ENCODE data around the gene PDX1. TPM values are rescaled to one million over a fixed set of nuclear protein-coding genes. Genes with fewer than 3 reads are reported as not detected.

Gene PDX1
- total RNA-seq, result not detected

- peaks cover 23 to 34% of the 10 kb centered on the region in 2 donors for H3K4me1 ChIP-seq
Observed at GRCh38 chr13:27919934-27920676, at the start of gene PDX1. Gene PDX1, plus strand, starts transcription at chr13:27920000. Its CDS starts 139 bp downstream, at chr13:27920139.

GRCh38 chr13:27878274-27878673 lies 41.5 kb upstream of the PDX1 start:
- DNase-seq, result no peak
- 81 to 87% methylated on average over 5 of the region's 5 CpGs for WGBS, 2 donors
- no peak overlapping the region for H3K4me3 ChIP-seq (replicated peaks in 1 of 3)
- H3K36me3 ChIP-seq, result no peaks in the 10 kb centered on the region
- no peaks in the 10 kb centered on the region for H3K9me3 ChIP-seq
- intact Hi-C loops (cut with DNase I), result no loop called here
- H3K27me3 ChIP-seq, result peaks cover 7% of the 10 kb centered on the region
- H3K4me1 ChIP-seq, result no peaks in the 10 kb centered on the region
- H3K27ac ChIP-seq, result no peak overlapping the region
- no peak for TF ChIP-seq CTCF (IDR thresholded peaks at IDR 0.05)
- no peak for TF ChIP-seq POLR2A (IDR thresholded peaks at IDR 0.05)

More at GRCh38 chr13:27919934-27920676, at the start of gene PDX1:
- Histone ChIP-seq H3K27ac (no peak within 1 kb of the TSS), H3K4me3 (replicated peaks in 1 of 3) (peak within 1 kb of the TSS in 1 of 3 donors; percentile 14), H3K9me3 (no peaks in the 10 kb centered on the region), H3K36me3 (no peaks in the 10 kb centered on the region), H3K27me3 (peaks cover 58% of the 10 kb centered on the region)
- DNase-seq, result peak; percentile 14 to 21
- no peak for TF ChIP-seq POLR2A (IDR thresholded peaks at IDR 0.05)
- intact Hi-C loops (cut with DNase I), result no loop called here
- WGBS, 2 donors, result 1 to 3% methylated on average over 17 to 24 of the region's 76 CpGs

- no peaks in the 10 kb centered on the region for H3K27me3 ChIP-seq
- no peak for TF ChIP-seq POLR2A (IDR thresholded peaks at IDR 0.05)
- WGBS, 2 donors, result 24 to 26% methylated on average over 5 of the region's 5 CpGs
- H3K9me3 ChIP-seq, result no peaks in the 10 kb centered on the region
- H3K4me3 ChIP-seq (replicated peaks in 1 of 3), result no peak overlapping the region
- no peaks in the 10 kb centered on the region for H3K4me1 ChIP-seq
- intact Hi-C loops (cut with DNase I), result no loop called here
- no peak overlapping the region for H3K27ac ChIP-seq
- DNase-seq, result no peak
- no peaks in the 10 kb centered on the region for H3K36me3 ChIP-seq
Observed at GRCh38 chr13:27889471-27889870, 30.3 kb upstream of the PDX1 start.

- Histone ChIP-seq H3K9me3 (no peaks in the 10 kb centered on the region), H3K36me3 (no peaks in the 10 kb centered on the region), H3K27me3 (peaks cover 3% of the 10 kb centered on the region), H3K4me3 (replicated peaks in 1 of 3) (no peak overlapping the region), H3K4me1 (no peaks in the 10 kb centered on the region), H3K27ac (no peak overlapping the region)
- no peak for DNase-seq
- intact Hi-C loops (cut with DNase I), result no loop called here
- TF ChIP-seq CTCF (IDR thresholded peaks at IDR 0.05), result no peak
- no peak for TF ChIP-seq POLR2A (IDR thresholded peaks at IDR 0.05)
Observed at GRCh38 chr13:27896726-27897125, 23.1 kb upstream of the PDX1 start.

GRCh38 chr13:27904719-27905118 lies 15.1 kb upstream of the PDX1 start:
- Histone ChIP-seq H3K4me3 (replicated peaks in 1 of 3) (no peak overlapping the region), H3K27ac (no peak overlapping the region), H3K9me3 (no peaks in the 10 kb centered on the region), H3K36me3 (no peaks in the 10 kb centered on the region), H3K4me1 (no peaks in the 10 kb centered on the region), H3K27me3 (no peaks in the 10 kb centered on the region)
- TF ChIP-seq POLR2A (IDR thresholded peaks at IDR 0.05) (no peak), CTCF (IDR thresholded peaks at IDR 0.05) (no peak)
- DNase-seq, result no peak
- intact Hi-C loops (cut with DNase I), result no loop called here
- 83 to 87% methylated on average over 3 of the region's 3 CpGs for WGBS, 2 donors

GRCh38 chr13:27905650-27906049 lies 14.2 kb upstream of the PDX1 start:
- H3K36me3 ChIP-seq, result no peaks in the 10 kb centered on the region
- TF ChIP-seq POLR2A (IDR thresholded peaks at IDR 0.05) (no peak), CTCF (IDR thresholded peaks at IDR 0.05) (no peak)
- no peaks in the 10 kb centered on the region for H3K4me1 ChIP-seq
- 40 to 49% methylated on average over 2 of the region's 2 CpGs for WGBS, 2 donors
- H3K27ac ChIP-seq, result no peak overlapping the region
- H3K27me3 ChIP-seq, result no peaks in the 10 kb centered on the region
- intact Hi-C loops (cut with DNase I), result no loop called here
- H3K4me3 ChIP-seq (replicated peaks in 1 of 3), result no peak overlapping the region
- DNase-seq, result no peak
- no peaks in the 10 kb centered on the region for H3K9me3 ChIP-seq
